ENCODE results near the gene KRTAP10-12.

Gene KRTAP10-12

GRCh38 chr21:44712203-44713028 is 15.4 kb downstream of the KRTAP10-12 start:
- DNase-seq: no peak

- DNase-seq: no peak
Measured at GRCh38 chr21:44713130-44713529, 16.2 kb downstream of the KRTAP10-12 start.

- no peak for DNase-seq
Measured at GRCh38 chr21:44713846-44714245, 16.9 kb downstream of the KRTAP10-12 start.

GRCh38 chr21:44714905-44715304 is 17.9 kb downstream of the KRTAP10-12 start:
- no peak for DNase-seq

- no peak for DNase-seq
Measured at GRCh38 chr21:44716984-44717383, 20.0 kb downstream of the KRTAP10-12 start.

GRCh38 chr21:44718093-44718492 is 21.1 kb downstream of the KRTAP10-12 start:
- DNase-seq: no peak

- no peak for DNase-seq
Measured at GRCh38 chr21:44718571-44718970, 21.6 kb downstream of the KRTAP10-12 start.

GRCh38 chr21:44720170-44720569 is 23.2 kb downstream of the KRTAP10-12 start:
- DNase-seq: no peak

- DNase-seq: no peak
Measured at GRCh38 chr21:44722731-44723130, 25.8 kb downstream of the KRTAP10-12 start.

GRCh38 chr21:44723177-44724131 is 26.5 kb downstream of the KRTAP10-12 start:
- no peak for DNase-seq

GRCh38 chr21:44724196-44724595 is 27.2 kb downstream of the KRTAP10-12 start:
- DNase-seq: no peak

GRCh38 chr21:44724926-44725325 is 28.0 kb downstream of the KRTAP10-12 start:
- no peak for DNase-seq

- no peak for DNase-seq
Measured at GRCh38 chr21:44726826-44727225, 29.9 kb downstream of the KRTAP10-12 start.

GRCh38 chr21:44727321-44727720 is 30.3 kb downstream of the KRTAP10-12 start:
- no peak for DNase-seq

GRCh38 chr21:44727757-44728156 is 30.8 kb downstream of the KRTAP10-12 start:
- no peak for DNase-seq

GRCh38 chr21:44728716-44729115 is 31.7 kb downstream of the KRTAP10-12 start:
- no peak for DNase-seq

GRCh38 chr21:44729336-44730027 is 32.5 kb downstream of the KRTAP10-12 start:
- DNase-seq: no peak

- DNase-seq: no peak
Measured at GRCh38 chr21:44730028-44730395, 33.0 kb downstream of the KRTAP10-12 start.

GRCh38 chr21:44730951-44731579 is 34.1 kb downstream of the KRTAP10-12 start:
- DNase-seq: no peak

- DNase-seq: no peak
Measured at GRCh38 chr21:44732263-44732662, 35.3 kb downstream of the KRTAP10-12 start.

GRCh38 chr21:44732956-44733355 is 36.0 kb downstream of the KRTAP10-12 start:
- no peak for DNase-seq

- no peak for DNase-seq
Measured at GRCh38 chr21:44734026-44734745, 37.2 kb downstream of the KRTAP10-12 start.
